ENCODE results near the gene MTIF2. TPM values are rescaled to one million over a fixed set of nuclear protein-coding genes. Genes with fewer than 3 reads are reported as not detected.

Gene MTIF2
- total RNA-seq, 4 donors from 2014 or later: 17.8 to 34.9 (median 26.3) TPM

- TF ChIP-seq CTCF (IDR thresholded peaks at IDR 0.05; ENCODE audit: low read depth): no peak
Observed at GRCh38 chr2:55283083-55283482, 14.1 kb upstream of the MTIF2 start.

- TF ChIP-seq CTCF (IDR thresholded peaks at IDR 0.05; ENCODE audit: low read depth): no peak
Observed at GRCh38 chr2:55282110-55282917, 13.3 kb upstream of the MTIF2 start.

- no peak for TF ChIP-seq CTCF (IDR thresholded peaks at IDR 0.05; ENCODE audit: low read depth)
Observed at GRCh38 chr2:55277310-55277709, 8.3 kb upstream of the MTIF2 start.

- TF ChIP-seq CTCF (IDR thresholded peaks at IDR 0.05; ENCODE audit: low read depth): no peak
Observed at GRCh38 chr2:55269645-55269990, 587 bp upstream of the MTIF2 start.

- no peak for TF ChIP-seq CTCF (IDR thresholded peaks at IDR 0.05; ENCODE audit: low read depth)
Observed at GRCh38 chr2:55268288-55268906, 634 bp downstream of the MTIF2 start.

GRCh38 chr2:55252832-55253231 lies 16.2 kb downstream of the MTIF2 start:
- TF ChIP-seq CTCF (IDR thresholded peaks at IDR 0.05; ENCODE audit: low read depth): no peak

GRCh38 chr2:55247025-55247424 lies 22.0 kb downstream of the MTIF2 start:
- no peak for TF ChIP-seq CTCF (IDR thresholded peaks at IDR 0.05; ENCODE audit: low read depth)
